Renal cortex interstitium (tissue), 3 donors: ENCODE results near the gene ZNHIT2. TPM values are rescaled to one million over a fixed set of nuclear protein-coding genes. Genes with fewer than 3 reads are reported as not detected.

Experiments used
- polyA plus RNA-seq, 3 donors: library from polyadenylated mRNA; unstranded; fragments of 120-200 nt; gene quantifications; one replicate each; pipeline ENCODE4 v1.2.1, GENCODE V29; 2013; ENCODE audit not compliant: insufficient read length in 3 of 3

Gene ZNHIT2
- polyA plus RNA-seq, 3 donors: 5.3 to 9.4 (median 9.1) TPM

Other genes starting within 250 kb of the ZNHIT2 start
- 10 to 100 TPM; 54.8 to 67.9 (median 60.8) TPM for gene EHD1, start 239.1 kb downstream of the ZNHIT2 start, polyA plus RNA-seq
- 10 to 100 TPM; 16.7 to 25.3 (median 21.7) TPM for gene ATG2A, start 200.5 kb downstream of the ZNHIT2 start, polyA plus RNA-seq
- gene PPP2R5B, start 193.0 kb downstream of the ZNHIT2 start, polyA plus RNA-seq: 10 to 100 TPM; 15.2 to 18.4 (median 16.1) TPM
- gene GPHA2, start 181.8 kb downstream of the ZNHIT2 start, polyA plus RNA-seq: 1 to 10 TPM; 1.6 to 3.0 (median 2.4) TPM
- 1 to 10 TPM in 2 of 3 donors, under 1 TPM in 1; 0.76 to 1.2 (median 1.1) TPM for gene MAJIN, start 145.6 kb downstream of the ZNHIT2 start, polyA plus RNA-seq
- gene BATF2, start 120.7 kb downstream of the ZNHIT2 start, polyA plus RNA-seq: 1 to 10 TPM; 2.3 to 3.5 (median 3.0) TPM
- 10 to 100 TPM; 49.0 to 73.9 (median 63.6) TPM for gene ARL2, start 103.5 kb downstream of the ZNHIT2 start, polyA plus RNA-seq
- gene SNX15, start 90.3 kb downstream of the ZNHIT2 start, polyA plus RNA-seq: 10 to 100 TPM; 21.4 to 33.1 (median 27.1) TPM
- gene SAC3D1, start 76.5 kb downstream of the ZNHIT2 start, polyA plus RNA-seq: 10 to 100 TPM in 2 of 3 donors, 1 to 10 TPM in 1; 8.8 to 18.6 (median 10.5) TPM
- gene NAALADL1, start 59.1 kb downstream of the ZNHIT2 start, polyA plus RNA-seq: 10 to 100 TPM in 2 of 3 donors, 1 to 10 TPM in 1; 9.5 to 14.5 (median 10.7) TPM
- 10 to 100 TPM; 16.3 to 24.5 (median 20.1) TPM for gene CDCA5, start 33.7 kb downstream of the ZNHIT2 start, polyA plus RNA-seq
- gene ZFPL1, start 33.5 kb downstream of the ZNHIT2 start, polyA plus RNA-seq: 10 to 100 TPM; 26.6 to 38.4 (median 30.7) TPM
- gene VPS51, start 21.5 kb downstream of the ZNHIT2 start, polyA plus RNA-seq: 100 to 1,000 TPM in 2 of 3 donors, 10 to 100 TPM in 1; 85.0 to 146 (median 138) TPM
- 10 to 100 TPM; 66.3 to 91.9 (median 82.8) TPM for gene TM7SF2, start 5.8 kb downstream of the ZNHIT2 start, polyA plus RNA-seq
- 100 to 1,000 TPM; 528 to 810 (median 808) TPM for gene FAU, start 4.4 kb upstream of the ZNHIT2 start, polyA plus RNA-seq
- gene MRPL49, start 4.6 kb upstream of the ZNHIT2 start, polyA plus RNA-seq: 10 to 100 TPM; 55.7 to 59.3 (median 57.2) TPM
- gene SYVN1, start 16.8 kb upstream of the ZNHIT2 start, polyA plus RNA-seq: 10 to 100 TPM; 47.9 to 53.6 (median 52.1) TPM
- not detected for gene SPDYC, start 52.5 kb upstream of the ZNHIT2 start, polyA plus RNA-seq
- 100 to 1,000 TPM in 2 of 3 donors, 10 to 100 TPM in 1; 82.9 to 105 (median 104) TPM for gene CAPN1, start 64.2 kb upstream of the ZNHIT2 start, polyA plus RNA-seq
- gene POLA2, start 144.3 kb upstream of the ZNHIT2 start, polyA plus RNA-seq: 10 to 100 TPM; 23.8 to 31.1 (median 27.8) TPM
- gene CDC42EP2, start 197.2 kb upstream of the ZNHIT2 start, polyA plus RNA-seq: 10 to 100 TPM in 2 of 3 donors, 1 to 10 TPM in 1; 8.8 to 12.7 (median 11.3) TPM
- 10 to 100 TPM; 87.8 to 95.3 (median 90.7) TPM for gene DPF2, start 216.2 kb upstream of the ZNHIT2 start, polyA plus RNA-seq
- gene TIGD3, start 237.1 kb upstream of the ZNHIT2 start, polyA plus RNA-seq: under 1 TPM; 0.53 to 0.83 (median 0.56) TPM